ENCODE measurements around the gene PCID2.

PCID2 gene

DNA sequence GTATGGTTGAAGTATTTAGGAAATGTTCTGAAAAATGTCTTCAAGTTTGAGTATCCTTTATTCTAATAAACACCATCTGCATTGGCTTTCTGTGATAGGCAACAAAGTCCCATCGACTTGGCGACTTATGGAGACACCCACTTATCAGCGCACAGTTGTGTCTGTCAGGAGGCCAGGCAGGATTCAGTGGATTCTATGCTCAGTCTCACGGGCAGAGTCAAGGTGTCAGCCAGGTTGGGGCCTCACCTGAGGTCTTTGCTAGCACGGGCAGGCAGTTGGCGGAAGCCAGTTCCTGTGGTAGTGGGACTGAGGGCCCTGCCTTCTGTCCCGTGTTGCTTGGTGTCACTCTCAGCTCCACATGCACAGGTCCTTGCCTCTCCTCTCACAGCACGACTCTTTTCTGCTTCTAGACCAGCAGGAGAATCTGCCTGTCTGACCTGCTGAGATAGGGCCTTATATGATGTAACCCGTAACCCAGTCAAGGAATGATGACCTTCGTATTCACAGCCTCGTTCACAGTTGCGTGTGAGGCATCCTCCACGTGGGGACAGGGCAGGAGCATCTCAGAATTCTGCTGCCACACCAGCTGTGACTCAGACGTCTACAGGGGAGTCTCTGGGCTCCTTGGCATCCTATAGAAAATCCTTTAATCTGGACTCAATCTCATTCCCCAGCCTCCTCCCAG is 10.9 kb upstream of the PCID2 start:
- DNase-seq (ENCODE audit: low spot score): peak; percentile 85

DNA sequence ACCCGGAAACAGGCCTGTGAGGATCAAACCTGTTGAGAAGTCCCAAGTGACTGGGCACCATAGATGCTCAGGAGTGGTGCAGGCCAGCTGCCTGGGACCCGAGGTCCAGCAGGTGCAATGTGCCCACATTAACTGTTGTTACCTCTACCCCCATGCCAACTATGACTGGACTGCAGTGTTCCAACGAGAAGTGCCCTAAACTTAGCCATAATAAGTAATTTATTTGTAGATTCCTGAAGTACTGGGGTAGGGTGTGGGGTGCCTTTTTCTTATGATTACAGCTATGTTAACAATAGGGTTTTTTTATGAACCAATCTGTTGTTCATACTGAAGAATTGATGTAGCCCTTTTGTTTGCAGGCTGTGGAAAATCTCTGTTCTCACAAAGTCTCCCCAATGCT is 10.1 kb upstream of the PCID2 start:
- DNase-seq (ENCODE audit: low spot score): no peak

DNA sequence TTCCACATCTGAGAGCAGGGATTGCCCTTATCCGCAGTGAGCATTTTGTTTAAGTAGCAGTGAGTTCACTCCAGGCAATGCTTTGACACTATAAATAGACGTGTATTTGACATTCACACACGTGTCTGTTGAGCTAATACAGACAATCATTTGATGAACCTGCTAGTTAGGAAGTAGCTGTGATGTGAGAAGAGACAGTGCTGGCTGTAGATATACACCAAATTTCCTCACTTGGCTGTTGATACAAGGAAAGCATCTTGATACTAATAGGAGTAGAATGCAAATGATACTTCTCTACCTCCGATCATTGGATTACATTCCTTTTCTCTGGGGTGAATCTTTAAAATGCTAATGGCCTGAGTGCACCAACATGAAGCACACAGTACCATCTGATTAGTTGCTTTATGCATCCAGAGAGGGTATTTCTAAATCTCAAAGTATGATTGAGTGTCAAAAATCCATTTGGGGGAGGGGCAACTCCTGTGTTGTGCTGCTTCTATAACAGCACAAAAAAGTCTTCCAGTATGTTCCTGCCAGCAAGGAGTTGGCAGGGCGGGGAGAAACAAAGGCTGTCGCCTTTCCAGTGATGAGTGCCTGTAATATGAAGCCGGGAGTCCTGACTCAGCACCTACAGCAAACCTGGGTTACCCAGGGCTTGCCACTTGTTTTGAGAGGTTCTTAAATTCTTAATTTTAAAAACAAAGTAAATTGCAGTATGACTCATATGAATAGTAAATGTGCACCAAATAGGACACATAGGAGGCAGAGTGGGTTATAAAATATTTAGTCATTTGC is 8.0 kb upstream of the PCID2 start:
- DNase-seq (ENCODE audit: low spot score): peak; percentile 69

- peak; percentile 62 for DNase-seq (ENCODE audit: low spot score)
Measured at GRCh38 chr13:113211774-113212173, 3.3 kb upstream of the PCID2 start.

DNA sequence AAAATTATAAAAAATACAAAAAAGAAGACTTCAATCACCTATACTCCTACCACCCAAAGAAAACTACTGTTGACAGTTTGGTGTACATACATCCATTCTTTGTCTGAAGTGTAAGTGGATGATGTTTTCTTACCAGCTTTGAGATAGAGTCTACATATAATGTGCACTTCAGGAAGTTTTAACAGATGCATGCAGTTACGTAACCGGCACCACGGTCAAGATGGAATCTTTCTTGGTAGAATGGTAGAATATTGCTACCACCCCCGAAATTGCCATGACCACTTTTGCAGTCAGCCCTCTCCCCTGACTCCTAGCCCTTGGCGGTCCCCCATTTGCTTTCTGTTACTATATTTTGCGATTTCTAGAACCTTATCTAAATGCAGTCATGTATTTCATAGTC is 2.4 kb upstream of the PCID2 start:
- DNase-seq (ENCODE audit: low spot score): peak; percentile 41

DNA sequence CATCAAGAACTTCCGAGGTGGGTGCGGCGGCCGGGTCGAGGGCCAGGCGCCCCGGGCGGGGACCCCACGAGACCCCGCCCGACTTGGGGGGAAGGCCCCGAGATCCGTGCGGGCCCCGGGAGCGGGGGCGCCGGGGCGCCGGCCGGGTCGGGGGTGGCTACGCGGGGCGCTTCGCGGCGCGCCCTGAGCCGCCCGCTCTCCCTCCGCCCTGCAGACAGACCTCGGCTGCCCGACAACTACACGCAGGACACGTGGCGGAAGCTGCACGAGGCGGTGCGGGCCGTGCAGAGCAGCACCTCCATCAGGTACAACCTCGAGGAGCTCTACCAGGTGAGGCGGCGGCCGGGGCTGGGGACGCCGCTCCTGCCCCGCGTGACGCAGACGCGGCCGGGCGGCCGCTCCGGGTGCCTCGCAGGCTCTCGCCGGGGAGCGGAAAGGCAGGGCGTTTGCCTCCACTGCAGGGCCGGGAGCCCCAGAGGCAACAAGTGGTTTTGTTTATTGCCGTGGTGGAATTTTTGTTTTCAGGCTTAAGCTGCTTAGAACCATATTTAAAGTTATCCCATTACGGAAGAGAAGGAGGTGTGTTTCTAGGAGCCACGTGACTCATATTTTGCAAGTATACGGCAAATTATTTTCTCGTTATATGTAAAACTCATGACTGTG is 1.4 kb upstream of the PCID2 start:
- peak; percentile 80 for DNase-seq (ENCODE audit: low spot score)

GRCh38 chr13:113209336-113209758 is 878 bp upstream of the PCID2 start, which contains the start of gene CUL4A:
CUL4A (plus strand) TSS chr13:113209613; CDS start chr13:113209628, 15 bp downstream.
- peak; percentile 87 for DNase-seq (ENCODE audit: low spot score)

- DNase-seq (ENCODE audit: low spot score): peak; percentile 72
Measured at GRCh38 chr13:113207890-113208420, 514 bp downstream of the PCID2 start.

DNA sequence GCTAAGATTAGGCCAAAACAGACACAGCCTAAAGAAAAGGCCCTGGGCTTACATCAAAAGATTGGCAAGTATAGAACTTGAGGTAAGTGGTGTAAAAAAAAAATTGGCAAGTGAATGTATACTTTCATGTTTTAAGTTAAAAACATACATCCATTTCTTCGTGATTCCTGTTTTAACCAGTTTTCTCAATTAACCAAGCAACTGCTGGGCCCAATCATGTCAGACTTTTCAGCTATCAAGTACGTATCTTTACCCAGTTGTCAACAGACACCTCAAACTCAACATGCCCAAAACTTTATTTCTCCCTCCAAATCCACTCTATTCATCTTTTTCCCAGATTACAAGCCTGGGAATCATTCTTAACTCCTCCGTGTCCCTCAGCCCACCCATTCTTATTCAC is 1.0 kb downstream of the PCID2 start:
- peak; percentile 59 for DNase-seq (ENCODE audit: low spot score)

GRCh38 chr13:113205428-113205931 is 3.0 kb downstream of the PCID2 start:
- peak; percentile 40 for DNase-seq (ENCODE audit: low spot score)

DNA sequence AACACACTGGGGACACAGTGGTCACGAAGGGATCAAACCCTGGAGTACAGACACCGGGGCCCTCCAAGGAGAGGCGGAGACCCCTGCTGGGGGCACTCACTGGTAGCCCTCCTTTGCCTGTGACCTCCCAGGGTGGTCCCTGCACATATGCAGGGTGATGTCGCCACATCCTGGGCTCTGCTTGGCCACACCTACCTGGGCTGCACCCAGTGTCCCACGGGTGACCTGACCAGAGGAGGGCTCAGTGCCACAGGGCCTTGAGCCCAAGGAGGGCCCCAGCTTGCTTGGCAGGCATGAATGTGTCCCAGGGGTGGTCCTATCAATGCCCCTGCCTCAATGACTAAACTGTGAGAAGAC is 4.1 kb downstream of the PCID2 start:
- no peak for DNase-seq (ENCODE audit: low spot score)

GRCh38 chr13:113203507-113204377 is 4.7 kb downstream of the PCID2 start:
- DNase-seq (ENCODE audit: low spot score): no peak

GRCh38 chr13:113202912-113203311 is 5.6 kb downstream of the PCID2 start:
- DNase-seq (ENCODE audit: low spot score): no peak

DNA sequence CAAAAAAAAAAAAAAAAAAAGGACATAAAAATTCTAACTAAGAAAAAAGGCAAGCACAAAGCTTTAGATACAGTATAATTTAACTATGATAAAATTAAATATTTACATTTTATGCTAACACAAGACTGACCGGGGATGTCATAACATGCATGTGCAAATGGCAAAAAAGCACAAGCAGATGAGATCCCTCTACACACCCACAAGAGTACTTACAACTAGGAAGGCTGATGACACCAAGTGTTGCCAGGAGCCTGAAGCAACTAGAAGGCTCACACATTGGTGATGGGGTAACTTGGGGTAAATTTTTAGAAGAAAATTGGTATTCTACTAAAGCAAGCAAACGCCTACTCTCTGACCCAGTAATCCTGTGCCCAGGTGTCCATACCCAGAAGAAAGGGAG is 6.7 kb downstream of the PCID2 start:
- no peak for DNase-seq (ENCODE audit: low spot score)

DNA sequence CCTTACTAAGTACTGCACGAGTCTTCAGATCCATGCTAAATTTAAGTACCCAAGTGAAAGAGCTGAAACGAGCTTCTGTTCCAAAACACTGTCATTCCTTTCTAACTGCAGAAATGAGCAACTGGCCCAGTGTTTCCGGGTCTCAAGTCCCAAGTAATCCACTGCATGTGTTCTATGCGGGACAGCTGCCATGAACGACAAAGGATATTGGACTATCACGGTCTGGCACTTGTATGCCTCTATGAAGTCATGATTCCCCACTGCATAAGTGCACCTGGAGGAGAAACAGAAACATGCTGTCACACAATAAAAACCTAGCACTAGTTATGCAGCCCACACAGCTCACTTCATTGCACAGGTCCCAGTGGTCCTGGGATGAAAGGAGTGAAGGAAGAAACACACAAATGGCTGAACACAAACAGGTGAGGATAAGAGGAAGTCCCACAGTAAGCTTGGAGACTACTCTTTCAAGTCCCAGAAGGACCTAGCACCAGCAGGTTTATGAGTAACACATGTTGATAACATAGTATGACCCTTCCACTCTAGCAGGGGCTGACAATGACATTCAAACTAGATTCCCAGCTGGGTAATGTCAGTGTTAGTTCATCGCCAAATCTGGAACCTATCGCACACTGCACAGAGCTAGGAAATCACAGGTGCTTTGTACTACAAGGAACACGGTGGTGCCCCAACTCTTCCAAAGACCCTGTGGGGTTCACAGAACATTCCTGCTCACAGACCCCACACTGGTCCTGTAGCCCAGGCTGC is 11.3 kb downstream of the PCID2 start:
- DNase-seq (ENCODE audit: low spot score): no peak

- no peak for DNase-seq (ENCODE audit: low spot score)
Measured at GRCh38 chr13:113195360-113195759, 13.1 kb downstream of the PCID2 start.

GRCh38 chr13:113192902-113193301 is 15.6 kb downstream of the PCID2 start:
- DNase-seq (ENCODE audit: low spot score): no peak

DNA sequence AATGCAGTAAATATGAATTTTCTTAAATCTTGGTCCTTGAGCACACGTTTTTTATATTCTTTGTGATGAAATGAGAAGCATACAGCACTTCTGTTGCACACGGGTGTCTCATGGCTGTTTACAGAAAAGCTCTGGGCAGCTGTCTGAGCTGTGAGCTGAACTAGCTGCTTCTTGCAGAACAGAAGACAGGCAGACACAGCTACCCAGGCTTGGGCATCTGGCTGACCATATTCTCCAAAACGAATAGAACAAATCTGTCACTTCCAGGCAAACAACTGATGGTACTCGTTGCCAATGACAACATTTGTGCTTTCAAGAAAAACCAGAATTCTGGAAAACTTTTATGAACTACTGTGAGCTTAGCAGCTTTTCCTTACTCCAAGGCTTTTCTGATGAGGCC is 16.2 kb downstream of the PCID2 start:
- DNase-seq (ENCODE audit: low spot score): no peak

DNA sequence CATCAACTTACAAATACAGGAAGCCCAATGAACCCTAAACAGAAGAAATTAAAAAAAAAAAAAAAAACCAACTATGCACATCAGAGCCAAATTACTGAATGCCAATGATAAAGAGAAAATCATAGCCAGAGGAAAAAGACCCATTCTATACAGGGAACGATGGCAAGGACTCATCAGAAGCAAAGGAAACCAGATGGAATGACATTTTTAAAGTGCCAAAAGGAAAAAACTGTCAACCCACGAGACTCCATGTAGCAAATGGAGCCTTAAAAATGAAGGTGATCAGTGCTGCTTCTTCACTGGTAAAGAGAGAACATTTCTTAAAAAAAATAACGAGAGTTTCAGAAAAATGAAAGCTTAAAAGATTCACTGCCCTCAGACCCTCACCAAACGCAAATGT is 18.3 kb downstream of the PCID2 start:
- no peak for DNase-seq (ENCODE audit: low spot score)

GRCh38 chr13:113187883-113188665 is 20.4 kb downstream of the PCID2 start:
- DNase-seq (ENCODE audit: low spot score): no peak

Measured in hematopoietic multipotent progenitor cell treated with erythropoietin and hydrocortisone succinate and interleukin-3 and kit ligand, for 17 days (in vitro differentiated cells).